ENCODE data around the gene SULT1C3.

DNA sequence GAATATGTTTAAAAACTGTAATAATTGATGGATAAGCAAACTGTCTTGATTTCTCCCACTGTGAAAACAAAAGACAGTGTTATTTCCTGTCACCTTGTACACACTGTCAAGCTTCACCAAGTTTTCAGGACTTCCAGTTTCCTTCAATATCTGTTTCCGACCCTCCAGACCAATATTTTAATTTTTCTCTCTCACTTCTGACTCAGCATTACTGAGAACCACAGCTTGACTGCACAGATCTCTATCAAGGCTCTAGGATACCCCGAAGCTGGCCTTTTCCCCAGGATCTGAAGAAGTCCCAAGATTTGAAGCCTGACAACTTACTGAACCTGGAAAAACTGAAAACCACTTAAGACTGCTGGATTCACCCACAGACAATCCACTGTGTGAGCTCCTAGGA is 13.2 kb upstream of the SULT1C3 start:
- no peak for TF ChIP-seq EZH2 (IDR thresholded peaks at IDR 0.05; ENCODE audit: low read length)
- TF ChIP-seq, protein P1, sequence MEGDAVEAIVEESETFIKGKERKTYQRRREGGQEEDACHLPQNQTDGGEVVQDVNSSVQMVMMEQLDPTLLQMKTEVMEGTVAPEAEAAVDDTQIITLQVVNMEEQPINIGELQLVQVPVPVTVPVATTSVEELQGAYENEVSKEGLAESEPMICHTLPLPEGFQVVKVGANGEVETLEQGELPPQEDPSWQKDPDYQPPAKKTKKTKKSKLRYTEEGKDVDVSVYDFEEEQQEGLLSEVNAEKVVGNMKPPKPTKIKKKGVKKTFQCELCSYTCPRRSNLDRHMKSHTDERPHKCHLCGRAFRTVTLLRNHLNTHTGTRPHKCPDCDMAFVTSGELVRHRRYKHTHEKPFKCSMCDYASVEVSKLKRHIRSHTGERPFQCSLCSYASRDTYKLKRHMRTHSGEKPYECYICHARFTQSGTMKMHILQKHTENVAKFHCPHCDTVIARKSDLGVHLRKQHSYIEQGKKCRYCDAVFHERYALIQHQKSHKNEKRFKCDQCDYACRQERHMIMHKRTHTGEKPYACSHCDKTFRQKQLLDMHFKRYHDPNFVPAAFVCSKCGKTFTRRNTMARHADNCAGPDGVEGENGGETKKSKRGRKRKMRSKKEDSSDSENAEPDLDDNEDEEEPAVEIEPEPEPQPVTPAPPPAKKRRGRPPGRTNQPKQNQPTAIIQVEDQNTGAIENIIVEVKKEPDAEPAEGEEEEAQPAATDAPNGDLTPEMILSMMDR (optimal IDR thresholded peaks at IDR 0.05 in 1 of 3, IDR thresholded peaks at IDR 0.05 in 1 of 3, conservative IDR thresholded peaks at IDR 0.05 in 1 of 3; ENCODE audit: extremely low read depth in 1 of 3, insufficient read depth in 2 of 3, low read length in 3 of 3), result no peak

Data from keratinocyte (primary cell).